ENCODE measurements around the gene WFDC8. TPM values are rescaled to one million over a fixed set of nuclear protein-coding genes. Genes with fewer than 3 reads are reported as not detected.

The WFDC8 gene
- total RNA-seq, 1 donor from 2014 or later, result not detected

DNA sequence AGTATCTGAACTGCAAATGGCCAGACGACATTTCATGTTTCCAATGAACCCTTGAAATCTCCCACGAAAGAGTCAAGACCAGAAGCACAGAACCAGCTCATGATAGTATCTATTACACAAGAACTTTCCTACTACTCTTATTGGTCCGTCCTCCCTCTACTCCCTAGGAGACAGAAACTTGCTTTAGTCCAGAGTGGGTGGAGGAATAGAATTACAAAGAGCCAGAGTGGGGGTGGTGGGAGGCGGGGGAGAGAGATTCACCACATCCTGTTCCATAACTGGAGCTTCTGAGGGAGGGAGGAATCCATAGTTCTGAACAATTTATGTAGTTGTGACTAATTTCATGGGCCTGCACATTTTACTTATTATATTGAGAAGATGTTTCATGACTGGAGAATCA is 32.0 kb upstream of the WFDC8 start:
- H3K27ac Mint-ChIP-seq (ENCODE audit: unreplicated experiment), result no peak overlapping the region
- H3K9me3 Mint-ChIP-seq (ENCODE audit: unreplicated experiment), result peaks cover 6% of the 10 kb centered on the region

GRCh38 chr20:45607810-45608209 is 28.7 kb upstream of the WFDC8 start:
- H3K27ac Mint-ChIP-seq (ENCODE audit: unreplicated experiment), result no peak overlapping the region
- no peak overlapping the region for H3K4me3 Mint-ChIP-seq (ENCODE audit: unreplicated experiment)
- H3K9me3 Mint-ChIP-seq (ENCODE audit: unreplicated experiment), result peaks cover 6% of the 10 kb centered on the region
- peaks cover 7% of the 10 kb centered on the region for H3K36me3 Mint-ChIP-seq (ENCODE audit: low read depth, unreplicated experiment)
- no peak for TF ChIP-seq CTCF (IDR thresholded peaks at IDR 0.05; ENCODE audit: unreplicated experiment)
- H3K27me3 Mint-ChIP-seq (ENCODE audit: unreplicated experiment), result no peaks in the 10 kb centered on the region
- peaks cover 4% of the 10 kb centered on the region for H3K4me1 Mint-ChIP-seq (ENCODE audit: unreplicated experiment)
- DNase-seq (ENCODE audit: low spot score), result no peak

More for the DNA sequence above, 32.0 kb upstream of the WFDC8 start:
- peaks cover 4% of the 10 kb centered on the region for H3K4me1 Mint-ChIP-seq (ENCODE audit: unreplicated experiment)
- TF ChIP-seq CTCF (IDR thresholded peaks at IDR 0.05; ENCODE audit: unreplicated experiment), result no peak
- no peak overlapping the region for H3K4me3 Mint-ChIP-seq (ENCODE audit: unreplicated experiment)
- peaks cover 3% of the 10 kb centered on the region for H3K36me3 Mint-ChIP-seq (ENCODE audit: low read depth, unreplicated experiment)
- H3K27me3 Mint-ChIP-seq (ENCODE audit: unreplicated experiment), result no peaks in the 10 kb centered on the region
- no peak for DNase-seq (ENCODE audit: low spot score)

DNA sequence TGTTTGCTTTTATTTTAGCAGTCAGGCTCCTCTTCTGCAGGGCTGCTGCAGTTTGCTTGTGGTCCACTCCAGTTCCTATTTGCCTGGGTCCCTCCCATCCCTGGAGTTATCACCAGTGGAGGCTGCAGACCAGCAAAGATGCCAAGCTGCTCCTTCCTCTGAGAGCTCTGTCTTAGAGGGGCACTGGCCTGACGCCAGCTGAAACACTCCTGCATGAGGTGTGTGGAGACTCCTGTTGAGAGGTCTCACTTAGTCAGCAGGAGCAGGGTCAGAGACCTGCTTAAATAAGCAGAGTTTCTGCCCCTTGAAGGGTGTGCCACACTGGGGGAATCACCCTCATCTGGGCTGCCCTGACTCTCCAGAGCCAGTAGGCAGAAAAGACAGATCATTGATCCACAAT is 16.2 kb upstream of the WFDC8 start:
- DNase-seq (ENCODE audit: low spot score), result no peak
- H3K36me3 Mint-ChIP-seq (ENCODE audit: low read depth, unreplicated experiment), result no peaks in the 10 kb centered on the region
- no peak overlapping the region for H3K27ac Mint-ChIP-seq (ENCODE audit: unreplicated experiment)
- no peak for TF ChIP-seq CTCF (IDR thresholded peaks at IDR 0.05; ENCODE audit: unreplicated experiment)
- H3K4me1 Mint-ChIP-seq (ENCODE audit: unreplicated experiment), result no peaks in the 10 kb centered on the region
- H3K9me3 Mint-ChIP-seq (ENCODE audit: unreplicated experiment), result no peaks in the 10 kb centered on the region
- no peak overlapping the region for H3K4me3 Mint-ChIP-seq (ENCODE audit: unreplicated experiment)
- H3K27me3 Mint-ChIP-seq (ENCODE audit: unreplicated experiment), result no peaks in the 10 kb centered on the region

DNA sequence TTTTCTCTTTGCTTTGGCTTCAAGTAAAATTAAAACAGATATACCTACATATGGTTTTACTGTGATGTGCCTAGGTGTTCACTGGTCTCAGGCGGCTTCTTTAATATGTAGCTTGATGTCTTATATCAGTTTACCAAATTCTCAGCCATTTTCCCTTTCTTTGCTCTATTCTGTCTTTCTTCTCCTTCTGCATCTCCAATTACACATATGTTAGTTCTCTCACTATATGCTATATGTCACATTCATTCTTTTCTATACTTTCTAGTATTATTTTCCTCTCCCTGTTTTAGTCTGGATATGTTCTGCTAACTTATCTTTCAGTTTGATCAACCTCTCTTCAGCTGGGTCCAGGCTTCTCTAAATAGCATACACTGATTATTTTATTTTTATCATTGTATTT is 14.4 kb upstream of the WFDC8 start:
- H3K9me3 Mint-ChIP-seq (ENCODE audit: unreplicated experiment), result no peaks in the 10 kb centered on the region
- TF ChIP-seq CTCF (IDR thresholded peaks at IDR 0.05; ENCODE audit: unreplicated experiment), result no peak
- no peak for DNase-seq (ENCODE audit: low spot score)
- no peaks in the 10 kb centered on the region for H3K4me1 Mint-ChIP-seq (ENCODE audit: unreplicated experiment)
- H3K4me3 Mint-ChIP-seq (ENCODE audit: unreplicated experiment), result no peak overlapping the region
- H3K36me3 Mint-ChIP-seq (ENCODE audit: low read depth, unreplicated experiment), result no peaks in the 10 kb centered on the region
- no peaks in the 10 kb centered on the region for H3K27me3 Mint-ChIP-seq (ENCODE audit: unreplicated experiment)
- no peak overlapping the region for H3K27ac Mint-ChIP-seq (ENCODE audit: unreplicated experiment)

DNA sequence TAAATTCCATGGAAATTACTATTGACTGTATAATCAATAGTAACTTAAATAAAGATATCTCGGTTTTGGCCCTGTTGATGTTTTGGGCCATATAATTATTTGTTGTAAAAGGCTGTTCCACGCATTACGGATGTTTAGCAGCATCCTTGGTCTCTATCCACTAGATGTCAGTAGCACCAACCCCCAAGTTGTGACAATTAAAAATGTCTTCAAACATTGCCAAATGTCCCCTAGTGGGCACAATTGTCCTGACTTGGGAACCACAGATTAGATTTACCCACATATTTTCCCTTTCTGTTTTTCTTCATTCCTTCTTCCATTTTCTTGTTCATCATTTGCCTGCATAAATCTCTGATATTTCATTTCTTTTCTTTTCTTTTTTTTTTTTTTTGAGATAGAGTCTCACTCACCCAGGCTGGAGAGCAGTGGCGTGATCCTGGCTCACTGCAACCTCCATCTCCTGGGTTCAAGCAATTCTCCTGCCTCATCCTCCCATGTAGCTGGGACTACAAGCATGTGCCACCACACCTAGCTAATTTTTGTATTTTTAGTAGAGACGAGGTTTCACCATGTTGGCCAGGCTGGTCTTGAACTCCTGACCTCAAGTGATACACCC is 13.6 kb upstream of the WFDC8 start:
- DNase-seq (ENCODE audit: low spot score), result peak; percentile 41
- Mint-ChIP-seq H3K4me1 (ENCODE audit: unreplicated experiment) (no peaks in the 10 kb centered on the region), H3K9me3 (ENCODE audit: unreplicated experiment) (no peaks in the 10 kb centered on the region), H3K4me3 (ENCODE audit: unreplicated experiment) (no peak overlapping the region), H3K27me3 (ENCODE audit: unreplicated experiment) (no peaks in the 10 kb centered on the region), H3K36me3 (ENCODE audit: low read depth, unreplicated experiment) (no peaks in the 10 kb centered on the region), H3K27ac (ENCODE audit: unreplicated experiment) (no peak overlapping the region)
- peak; percentile 75 for TF ChIP-seq CTCF (IDR thresholded peaks at IDR 0.05; ENCODE audit: unreplicated experiment)

All from endothelial cell (in vitro differentiated cells).